IMR-90 (cell line): Measurements from ENCODE around the gene ZNF263. TPM values are rescaled to one million over a fixed set of nuclear protein-coding genes. Genes with fewer than 3 reads are reported as not detected.

Experiments used
- ATAC-seq: fragments of 200-7000 bp; cut with Tn5 transposase; 2 replicates; pipeline ENCODE4 v1.9.1; 2020; ENCODE audit warnings: low read depth, mild to moderate bottlenecking, moderate library complexity
- BruUV-seq: library from RNA; stranded (reverse); fragments of 400-500 nt; replicated peaks from 2 replicates; lab custom pipeline; 2021; lab: Mats Ljungman, UMichigan
- CTCF ChIA-PET: fragments of 300-600 bp; formaldehyde crosslinking; extraction: SDS; loops from one replicate; lab custom pipeline; 2021; ENCODE audit warnings: antibody characterized with exemption; lab: Yijun Ruan, JAX
- POLR2A ChIA-PET: fragments of 300-600 bp; sonication (Branson Sonifier 250); formaldehyde crosslinking; loops from one replicate; lab custom pipeline; 2022; ENCODE audit warnings: antibody characterized with exemption; ENCODE audit not compliant: unreplicated experiment; lab: Charles Lee
- DNase-seq: peaks from one replicate; pipeline ENCODE4 v3.0.0; 2013
- H2AFZ ChIP-seq: replicated peaks from 2 replicates; pipeline ENCODE3; 2013; ENCODE audit warnings: low read length, mild to moderate bottlenecking; ENCODE audit not compliant: poor library complexity
- H2AK5ac ChIP-seq: 2 replicates; pipeline ENCODE4 v1.6.1; 2013; ENCODE audit warnings: low read depth, low read length, inconsistent platforms
- H2AK9ac ChIP-seq: replicated peaks from 2 replicates; pipeline ENCODE3; 2013; ENCODE audit warnings: mild to moderate bottlenecking, low read depth, low read length, moderate library complexity; ENCODE audit not compliant: poor library complexity
- H2BK120ac ChIP-seq: 2 replicates; pipeline ENCODE4 v1.6.1; 2013; ENCODE audit warnings: low read depth, low read length, inconsistent platforms
- H2BK15ac ChIP-seq: 3 replicates; pipeline ENCODE4 v1.6.1; 2013; ENCODE audit warnings: low read depth, low read length, inconsistent platforms
- H2BK20ac ChIP-seq: 2 replicates; pipeline ENCODE4 v1.6.1; 2013; ENCODE audit warnings: low read depth, mild to moderate bottlenecking, inconsistent platforms, low read length, moderate library complexity
- H2BK5ac ChIP-seq: 2 replicates; pipeline ENCODE4 v1.6.1; 2013; ENCODE audit warnings: mild to moderate bottlenecking, low read depth, low read length, inconsistent platforms; ENCODE audit not compliant: poor library complexity, severe bottlenecking
- H3K14ac ChIP-seq: replicated peaks from 2 replicates; pipeline ENCODE4 v1.6.1; 2013; ENCODE audit warnings: low read depth, low read length, inconsistent platforms
- H3K18ac ChIP-seq: 2 replicates; pipeline ENCODE4 v1.6.1; 2013; ENCODE audit warnings: low read depth, low read length, control low read depth
- H3K23ac ChIP-seq: 2 replicates; pipeline ENCODE4 v1.6.1; 2013; ENCODE audit warnings: low read depth, low read length, inconsistent platforms
- H3K27ac ChIP-seq: 2 replicates; pipeline ENCODE4 v1.5.1; 2013; ENCODE audit warnings: mild to moderate bottlenecking, control low read depth, low read length; ENCODE audit not compliant: insufficient read depth
- H3K27me3 ChIP-seq: 2 replicates; pipeline ENCODE4 v1.6.1; 2013; ENCODE audit warnings: low read length; ENCODE audit not compliant: control insufficient read depth, insufficient read depth
- H3K36me3 ChIP-seq: 2 replicates; pipeline ENCODE4 v1.6.1; 2013; ENCODE audit warnings: low read length, mixed read lengths; ENCODE audit not compliant: control insufficient read depth, insufficient read depth
- H3K4ac ChIP-seq: 2 replicates; pipeline ENCODE4 v1.6.1; 2013; ENCODE audit warnings: low read depth, low read length, inconsistent platforms
- H3K4me1 ChIP-seq: 2 replicates; pipeline ENCODE4 v1.6.1; 2013; ENCODE audit warnings: low read length, mixed read lengths; ENCODE audit not compliant: control insufficient read depth, insufficient read depth
- H3K4me2 ChIP-seq: 2 replicates; pipeline ENCODE4 v1.6.1; 2013; ENCODE audit warnings: low read depth, mild to moderate bottlenecking, control low read depth, low read length, moderate library complexity
- H3K4me3 ChIP-seq: 2 replicates; pipeline ENCODE4 v1.5.1; 2013; ENCODE audit warnings: low read depth, mild to moderate bottlenecking, control low read depth, low read length, moderate library complexity; ENCODE audit not compliant: insufficient read depth
- H3K56ac ChIP-seq: 2 replicates; pipeline ENCODE4 v1.6.1; 2013; ENCODE audit warnings: low read length, inconsistent platforms; ENCODE audit not compliant: insufficient read depth; ENCODE audit errors: extremely low read depth
- H3K79me1 ChIP-seq, 2 experiments: 2 replicates each; pipeline ENCODE4 v1.6.1; 2013; ENCODE audit warnings: low read length in 2 of 2, inconsistent platforms in 1 of 2, low read depth in 1 of 2
- H3K9ac ChIP-seq: 2 replicates; pipeline ENCODE4 v1.6.1; 2013; ENCODE audit warnings: low read depth, low read length, control low read depth
- H3K9me1 ChIP-seq: 2 replicates; pipeline ENCODE4 v1.6.1; 2013; ENCODE audit warnings: low read length, inconsistent platforms; ENCODE audit not compliant: insufficient read depth
- H3K9me3 ChIP-seq: 2 replicates; pipeline ENCODE4 v1.6.1; 2013; ENCODE audit warnings: low read length; ENCODE audit not compliant: control insufficient read depth, insufficient read depth
- H4K20me1 ChIP-seq: 2 replicates; pipeline ENCODE4 v1.6.1; 2013; ENCODE audit warnings: low read length, inconsistent platforms; ENCODE audit not compliant: insufficient read depth
- H4K5ac ChIP-seq: 2 replicates; pipeline ENCODE4 v1.6.1; 2013; ENCODE audit warnings: mild to moderate bottlenecking, low read depth, low read length, control low read depth
- H4K8ac ChIP-seq, 2 experiments: 2 replicates each; pipeline ENCODE4 v1.6.1; 2013; ENCODE audit warnings: low read depth in 2 of 2, low read length in 2 of 2, control low read depth in 1 of 2, inconsistent platforms in 1 of 2
- H4K91ac ChIP-seq: 2 replicates; pipeline ENCODE4 v1.6.1; 2013; ENCODE audit warnings: low read depth, low read length, inconsistent platforms; ENCODE audit not compliant: insufficient read depth
- BHLHE40 ChIP-seq: fragments of 150-350 bp; IDR thresholded peaks from 2 replicates; pipeline ENCODE4 v1.6.1; 2016; ENCODE audit warnings: mild to moderate bottlenecking, low read depth, low read length
- CEBPB ChIP-seq: IDR thresholded peaks from 2 replicates; pipeline ENCODE4 v1.6.1; 2012; ENCODE audit warnings: low read depth, low read length, improper control_type of control experiment
- CHD1 ChIP-seq: IDR thresholded peaks from 2 replicates; pipeline ENCODE4 v1.6.1; 2012; ENCODE audit warnings: low read depth, low read length, improper control_type of control experiment
- CTCF ChIP-seq: conservative IDR thresholded peaks from 2 replicates; pipeline ENCODE4 v1.5.1; 2012; ENCODE audit warnings: mild to moderate bottlenecking, low read depth, low read length, improper control_type of control experiment
- ELK1 ChIP-seq: fragments of 150-350 bp; IDR thresholded peaks from 2 replicates; pipeline ENCODE4 v1.6.1; 2016; ENCODE audit warnings: low read depth, mild to moderate bottlenecking, low read length, moderate library complexity, borderline replicate concordance
- FOS ChIP-seq: fragments of 150-350 bp; IDR thresholded peaks from 2 replicates; pipeline ENCODE4 v1.6.1; 2016; ENCODE audit warnings: low read depth, low read length
- MAFK ChIP-seq: IDR thresholded peaks from 2 replicates; pipeline ENCODE4 v1.6.1; 2012; ENCODE audit warnings: low read depth, low read length, improper control_type of control experiment
- MAZ ChIP-seq: IDR thresholded peaks from 2 replicates; pipeline ENCODE4 v1.6.1; 2012; ENCODE audit warnings: low read depth, mild to moderate bottlenecking, low read length, improper control_type of control experiment, moderate library complexity, borderline replicate concordance
- MXI1 ChIP-seq: IDR thresholded peaks from 2 replicates; pipeline ENCODE4 v1.6.1; 2012; ENCODE audit warnings: low read depth, mild to moderate bottlenecking, low read length, moderate library complexity, borderline replicate concordance
- NFE2L2 ChIP-seq: fragments of 150-350 bp; IDR thresholded peaks from 2 replicates; pipeline ENCODE4 v1.6.1; 2016; ENCODE audit warnings: low read depth, mild to moderate bottlenecking, low read length
- POLR2A ChIP-seq: IDR thresholded peaks from 2 replicates; pipeline ENCODE4 v1.6.1; 2012; ENCODE audit warnings: mild to moderate bottlenecking, low read depth, low read length
- RAD21 ChIP-seq: IDR thresholded peaks from 2 replicates; pipeline ENCODE4 v1.6.1; 2012; ENCODE audit warnings: low read length, improper control_type of control experiment
- RCOR1 ChIP-seq: IDR thresholded peaks from 2 replicates; pipeline ENCODE4 v1.6.1; 2012; ENCODE audit warnings: mild to moderate bottlenecking, low read length, improper control_type of control experiment; ENCODE audit not compliant: insufficient replicate concordance
- RFX5 ChIP-seq: IDR thresholded peaks from 2 replicates; pipeline ENCODE4 v1.8.0; 2012; ENCODE audit warnings: low read depth, mild to moderate bottlenecking, low read length, moderate library complexity
- SMC3 ChIP-seq: fragments of 150-350 bp; IDR thresholded peaks from 2 replicates; pipeline ENCODE4 v1.6.1; 2016; ENCODE audit warnings: low read depth, mild to moderate bottlenecking, antibody characterized with exemption, low read length, moderate library complexity
- USF2 ChIP-seq: fragments of 150-350 bp; IDR thresholded peaks from 2 replicates; pipeline ENCODE4 v1.6.1; 2017; ENCODE audit warnings: mild to moderate bottlenecking, antibody characterized with exemption, low read length, low read depth
- WGBS, 2 experiments: methylation state at CpG; one replicate each; pipeline versions ENCODE4 v1.1.5 to v1.1.7; 2013; ENCODE audit warnings: missing lambda C conversion rate in 2 of 2; ENCODE audit not compliant: insufficient read length in 1 of 2; ENCODE audit errors: extremely low coverage in 2 of 2; 5-methylcytosine and 5-hydroxymethylcytosine counted together
- dilution Hi-C: fragments of 300-500 bp; cut with HindIII; formaldehyde crosslinking; loops from one replicate; pipeline ENCODE4 v1.14.3; 2018; ENCODE audit warnings: low sequenced_read_pairs; ENCODE audit not compliant: unreplicated experiment
- in situ Hi-C: fragments of 300-500 bp; cut with MboI; formaldehyde crosslinking; loops from 3 replicates; pipeline ENCODE4 v1.14.3; 2019; ENCODE audit warnings: low sequenced_read_pairs, inconsistent platforms, mixed read lengths
- intact Hi-C: fragments of 100-400 bp; cut with micrococcal nuclease; formaldehyde crosslinking; loops from 2 replicates; pipeline ENCODE4 v1.10.0; 2022
- polyA plus RNA-seq, 3 experiments: library from polyadenylated mRNA; depleted of rRNA; stranded (reverse); fragments of >200 nt; gene quantifications; 2 replicates each; pipeline ENCODE4 v1.2.3, GENCODE V29; 2012; ENCODE audit warnings: low replicate concordance in 1 of 3
- total RNA-seq: library from RNA; depleted of rRNA; stranded (reverse); fragments of >200 nt; gene quantifications from 2 replicates; pipeline ENCODE4 v1.2.3, GENCODE V29; 2012

The ZNF263 gene
- total and polyA plus RNA-seq, 2 of the 4 experiments (the other 2 are of a cell fraction): 20.8 to 40.3 TPM

GRCh38 chr16:3252967-3253366 is 30.3 kb upstream of the ZNF263 start:
- no peak overlapping the region for H2BK5ac ChIP-seq
- H2AFZ ChIP-seq: no peak overlapping the region
- no peaks in the 10 kb centered on the region for H4K20me1 ChIP-seq
- H4K8ac ChIP-seq: no peak overlapping the region
- peaks cover 25% of the 10 kb centered on the region for H3K27me3 ChIP-seq
- CTCF ChIA-PET: no interaction called here
- no TSS peak for BruUV-seq
- no peaks in the 10 kb centered on the region for H3K9me1 ChIP-seq
- ATAC-seq (no peak), DNase-seq (no peak)
- H3K18ac ChIP-seq: no peak overlapping the region
- H3K9ac ChIP-seq: no peak overlapping the region
- H3K4me1 ChIP-seq: no peaks in the 10 kb centered on the region
- H4K5ac ChIP-seq: no peak overlapping the region
- WGBS, 2 experiments: 60% methylated on average over 1 of the region's 4 CpGs; no CpG with 5 or more reads in 1 of the 2 experiments
- no peaks in the 10 kb centered on the region for H3K79me1 ChIP-seq
- H2AK5ac ChIP-seq: no peak overlapping the region
- POLR2A ChIA-PET: no interaction called here
- H2AK9ac ChIP-seq: no peak overlapping the region
- no peaks in the 10 kb centered on the region; the same call in 1 of the 2 replicates for H3K9me3 ChIP-seq
- no peaks in the 10 kb centered on the region for H3K36me3 ChIP-seq
- in situ Hi-C loops (no loop called here), intact Hi-C loops (no loop called here), dilution Hi-C loops (no loop called here)
- H3K23ac ChIP-seq: no peak overlapping the region
- no peak overlapping the region for H2BK20ac ChIP-seq
- H4K91ac ChIP-seq: no peak overlapping the region
- no peak overlapping the region for H2BK120ac ChIP-seq
- no peak overlapping the region for H3K4me2 ChIP-seq
- TF ChIP-seq MXI1: no peak
- TF ChIP-seq BHLHE40: no peak
- TF ChIP-seq CTCF: no peak
- TF ChIP-seq MAFK: no peak
- TF ChIP-seq RFX5: no peak
- no peak for TF ChIP-seq RCOR1
- no peak for TF ChIP-seq MAZ
- no peak for TF ChIP-seq SMC3
- TF ChIP-seq NFE2L2: no peak
- no peak for TF ChIP-seq USF2
- no peak for TF ChIP-seq ELK1
- TF ChIP-seq FOS: no peak
- no peak for TF ChIP-seq CEBPB
- no peak for TF ChIP-seq CHD1
- TF ChIP-seq RAD21: no peak
- no peak for TF ChIP-seq POLR2A
- H3K14ac ChIP-seq: no peak overlapping the region
- H3K56ac ChIP-seq: no peak overlapping the region
- no peak overlapping the region for H3K4me3 ChIP-seq
- H3K4ac ChIP-seq: no peak overlapping the region
- no peak overlapping the region for H2BK15ac ChIP-seq
- no peak overlapping the region for H3K27ac ChIP-seq
